Nucleus accumbens (tissue), 56 donors: ENCODE measurements around the gene BANP.
"Not testable (repeated sequence)": the region's sequence is repeated elsewhere in the genome, so short reads cannot be mapped to it uniquely, and the experiment has no call there.

Experiments
- DNase-seq, 56 donors: peaks; one replicate each; lab custom pipeline; 2025; lab: John Stamatoyannopoulos, UW

Gene BANP

GRCh38 chr16:87985493-87985892, 34.3 kb downstream of the BANP start:
- DNase-seq: not testable (repeated sequence)

GRCh38 chr16:87986361-87986849, 35.2 kb downstream of the BANP start:
- not testable (repeated sequence) for DNase-seq

- not testable (repeated sequence) for DNase-seq
Measured at GRCh38 chr16:87988596-87988995, 37.4 kb downstream of the BANP start.

- not testable (repeated sequence) for DNase-seq
Measured at GRCh38 chr16:87990254-87990653, 39.0 kb downstream of the BANP start.

GRCh38 chr16:87992142-87992541, 40.9 kb downstream of the BANP start:
- DNase-seq: not testable (repeated sequence)

GRCh38 chr16:87993901-87994300, 42.7 kb downstream of the BANP start:
- no peak for DNase-seq

GRCh38 chr16:87995644-87996043, 44.4 kb downstream of the BANP start:
- no peak for DNase-seq

GRCh38 chr16:87996962-87997880, 46.0 kb downstream of the BANP start:
- no peak for DNase-seq

- DNase-seq: not testable (repeated sequence)
Measured at GRCh38 chr16:87998184-87998793, 47.1 kb downstream of the BANP start.

GRCh38 chr16:87998992-87999391, 47.8 kb downstream of the BANP start:
- DNase-seq: not testable (repeated sequence)

GRCh38 chr16:88002211-88002610, 51.0 kb downstream of the BANP start:
- no peak for DNase-seq

GRCh38 chr16:88002749-88003148, 51.5 kb downstream of the BANP start:
- no peak for DNase-seq

GRCh38 chr16:88003316-88003715, 52.1 kb downstream of the BANP start:
- DNase-seq: no peak

- no peak for DNase-seq
Measured at GRCh38 chr16:88003736-88004135, 52.5 kb downstream of the BANP start.

- DNase-seq: no peak
Measured at GRCh38 chr16:88004391-88004790, 53.2 kb downstream of the BANP start.

GRCh38 chr16:88005181-88005581, 53.9 kb downstream of the BANP start:
- no peak for DNase-seq

- no peak for DNase-seq
Measured at GRCh38 chr16:88005968-88006367, 54.7 kb downstream of the BANP start.

- DNase-seq: peak in 38 of 56 donors; percentile 7 to 69 (median 34)
Measured at GRCh38 chr16:88007321-88007731, 56.1 kb downstream of the BANP start.

GRCh38 chr16:88008840-88009239, 57.6 kb downstream of the BANP start:
- no peak for DNase-seq

GRCh38 chr16:88009563-88010342, 58.5 kb downstream of the BANP start:
- DNase-seq: no peak
